Activated CD8-positive, alpha-beta memory T cell treated with anti-CD3 and anti-CD28 coated beads for 36 hours (primary cell): ENCODE results near the gene AMBRA1. TPM values are rescaled to one million over a fixed set of nuclear protein-coding genes. Genes with fewer than 3 reads are reported as not detected.

ENCODE experiments used
- CTCF ChIA-PET: fragments of 350-600 bp; sonication (Branson Sonifier 250); formaldehyde crosslinking; loops from one replicate; lab custom pipeline; 2021; ENCODE audit warnings: antibody characterized with exemption; lab: Charles Lee
- POLR2A ChIA-PET: fragments of 350-600 bp; sonication (Branson Sonifier 250); formaldehyde crosslinking; loops from one replicate; lab custom pipeline; 2021; ENCODE audit warnings: antibody characterized with exemption; lab: Charles Lee
- total RNA-seq, 2 experiments: library from RNA; stranded (reverse); gene quantifications; one replicate each; pipeline ENCODE4 v1.2.3, GENCODE V29; 2021

Gene AMBRA1
- total RNA-seq, 2 experiments from 2014 or later: 28.7 to 28.9 TPM

DNA sequence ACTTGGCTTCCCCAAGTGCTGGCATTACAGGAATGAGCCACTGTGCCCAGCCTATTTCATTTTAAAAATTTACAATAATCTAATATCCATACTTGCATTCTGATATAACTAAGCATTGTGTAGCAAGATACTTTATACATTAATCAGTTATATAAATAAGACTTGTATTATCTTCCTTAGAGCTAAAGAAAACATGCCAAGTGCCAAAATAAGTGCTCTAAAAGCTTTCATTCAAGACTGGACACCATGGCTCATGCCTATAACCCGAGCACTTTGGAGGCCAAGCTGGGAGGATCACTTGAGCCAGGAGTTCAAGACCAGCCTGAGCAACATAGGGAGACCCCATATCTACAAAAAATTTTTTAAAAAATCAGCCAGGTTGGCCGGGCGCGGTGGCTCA lies 123.9 kb downstream of the AMBRA1 start:
- POLR2A ChIA-PET: no interaction called here
- CTCF ChIA-PET: no interaction called here

DNA sequence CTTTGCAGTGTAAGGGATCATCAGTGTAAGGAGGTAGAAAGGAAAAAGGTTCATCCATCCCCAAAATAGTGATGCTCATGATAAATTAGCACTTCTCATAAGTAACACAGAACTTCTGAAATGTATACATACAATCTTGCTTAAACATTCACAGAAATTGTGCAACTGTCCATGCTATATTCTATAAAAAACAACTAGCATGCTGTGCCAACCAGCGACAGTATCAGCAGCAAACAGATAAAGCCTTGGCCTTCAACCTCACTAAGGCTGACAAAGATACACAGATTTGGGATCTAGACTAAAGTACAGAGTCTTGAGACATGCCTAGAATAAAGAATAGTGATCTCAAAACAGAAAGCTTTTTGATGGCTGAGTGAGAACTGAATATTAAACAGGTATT lies 128.1 kb downstream of the AMBRA1 start:
- CTCF ChIA-PET: no interaction called here

DNA sequence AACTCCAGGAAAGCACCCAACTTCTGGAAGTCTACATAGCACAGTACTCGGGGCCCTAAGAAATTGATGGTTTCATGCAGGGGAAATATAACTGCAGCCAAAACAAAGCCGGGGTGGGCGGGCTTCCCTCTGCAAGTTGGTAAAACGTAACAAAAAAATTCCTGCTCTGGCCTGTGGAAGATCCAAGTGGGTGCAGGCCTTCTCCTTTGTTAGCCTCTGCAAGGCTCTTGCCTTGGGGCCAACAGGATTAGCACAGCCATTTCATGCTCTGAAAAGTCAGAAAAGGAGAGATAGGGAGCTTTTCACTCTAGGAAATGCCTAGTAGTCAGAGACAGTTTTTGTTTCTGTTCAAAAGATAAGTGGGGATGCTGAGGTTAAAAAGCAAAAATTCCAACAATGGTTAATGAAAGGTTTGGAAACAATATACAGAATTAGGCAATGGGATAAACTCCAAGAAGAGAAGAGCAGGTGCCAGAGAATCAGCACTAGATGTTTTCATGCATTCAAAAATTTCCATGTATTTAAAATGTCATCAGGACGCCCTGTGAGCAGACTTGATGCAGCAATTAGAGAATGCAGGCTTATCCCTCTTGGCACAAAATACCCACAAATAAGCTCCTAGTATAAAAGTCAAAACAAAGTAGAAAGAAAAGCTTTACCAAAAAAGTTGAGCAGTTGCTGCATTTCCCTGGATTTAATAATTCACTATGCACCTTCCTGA lies 130.0 kb downstream of the AMBRA1 start:
- CTCF ChIA-PET: interaction anchor here (1.0 kb wide), 1 partner anchor 154 kb away, joined by 3 read pairs; no protein-coding TSS in a partner anchor
- POLR2A ChIA-PET: no interaction called here

More for the DNA sequence above, 128.1 kb downstream of the AMBRA1 start:
- POLR2A ChIA-PET: no interaction called here

DNA sequence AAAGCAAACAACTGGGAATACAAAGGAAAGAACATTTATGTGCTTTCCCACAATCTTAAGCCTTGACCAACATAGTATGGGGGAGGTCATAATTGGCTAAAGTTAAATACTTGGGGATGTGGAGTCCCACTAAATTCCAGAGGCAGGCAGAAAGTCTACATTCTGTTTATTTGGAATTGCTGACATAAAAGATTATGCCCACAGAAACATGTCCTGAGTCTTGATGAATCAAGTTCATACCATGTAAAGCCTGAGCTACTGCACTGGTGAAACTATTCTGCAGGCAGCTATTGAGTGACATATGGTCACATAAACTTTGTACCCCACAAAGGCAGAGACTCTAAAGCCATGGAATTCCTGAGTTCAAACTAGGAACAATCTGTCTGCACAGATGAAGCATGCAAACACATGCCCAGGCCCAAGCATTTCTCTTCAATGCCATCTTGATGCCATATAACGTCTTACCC lies 132.3 kb downstream of the AMBRA1 start:
- POLR2A ChIA-PET: no interaction called here
- CTCF ChIA-PET: no interaction called here

DNA sequence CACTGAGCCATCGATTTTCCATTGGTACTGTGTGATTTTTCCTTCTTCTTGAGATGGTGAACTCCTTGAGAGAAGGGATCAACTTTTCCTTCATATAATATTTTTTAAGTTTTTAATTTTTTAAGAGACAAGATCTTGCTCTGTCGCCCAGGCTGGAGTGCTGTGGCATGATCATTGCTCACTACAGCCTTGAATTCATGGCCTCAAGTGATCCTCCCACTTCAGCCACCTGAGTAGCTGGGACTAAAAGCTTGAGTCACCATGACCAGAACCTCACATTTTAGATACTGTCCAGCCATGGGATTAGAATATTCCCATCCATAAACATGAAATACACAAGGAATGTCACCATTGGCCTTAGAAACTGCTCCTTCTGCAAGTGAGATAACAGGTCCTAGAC lies 135.3 kb downstream of the AMBRA1 start:
- ChIA-PET POLR2A (no interaction called here), CTCF (no interaction called here)

DNA sequence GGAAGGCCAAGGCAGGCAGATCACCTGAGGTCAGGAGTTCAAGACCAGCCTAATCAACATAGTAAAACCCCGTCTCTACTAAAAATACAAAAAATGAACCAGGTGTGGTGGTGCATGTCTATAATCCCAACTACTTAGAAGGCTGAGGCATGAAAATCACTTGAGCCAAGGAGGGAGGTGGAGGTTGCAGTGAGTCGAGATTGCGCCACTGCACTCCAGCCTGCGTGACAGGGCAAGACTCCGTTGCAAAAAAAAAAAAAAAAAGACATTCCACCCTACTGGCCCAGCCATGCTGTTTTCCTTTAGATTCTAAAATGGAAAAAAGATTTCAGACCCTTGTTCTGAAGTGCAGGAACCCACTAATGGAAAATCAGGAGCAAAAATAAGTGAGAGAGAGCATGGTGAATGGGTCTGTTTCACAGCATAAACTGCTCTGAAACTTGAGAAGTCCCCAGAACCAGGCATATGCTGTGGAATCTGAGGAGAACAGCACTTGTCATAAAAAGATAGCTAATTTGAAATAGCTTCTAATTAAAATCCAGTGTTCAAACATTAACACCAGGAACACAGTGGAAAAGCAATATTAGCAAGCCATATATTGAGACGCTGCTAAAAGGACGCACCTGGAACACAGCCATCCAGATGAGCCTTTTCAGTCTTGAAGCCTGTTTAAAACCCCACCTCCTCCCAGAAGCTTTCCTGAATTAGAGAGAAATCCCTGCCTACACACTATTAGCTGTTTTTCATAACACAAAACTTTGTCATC lies 136.0 kb downstream of the AMBRA1 start:
- CTCF ChIA-PET: no interaction called here
- POLR2A ChIA-PET: no interaction called here

DNA sequence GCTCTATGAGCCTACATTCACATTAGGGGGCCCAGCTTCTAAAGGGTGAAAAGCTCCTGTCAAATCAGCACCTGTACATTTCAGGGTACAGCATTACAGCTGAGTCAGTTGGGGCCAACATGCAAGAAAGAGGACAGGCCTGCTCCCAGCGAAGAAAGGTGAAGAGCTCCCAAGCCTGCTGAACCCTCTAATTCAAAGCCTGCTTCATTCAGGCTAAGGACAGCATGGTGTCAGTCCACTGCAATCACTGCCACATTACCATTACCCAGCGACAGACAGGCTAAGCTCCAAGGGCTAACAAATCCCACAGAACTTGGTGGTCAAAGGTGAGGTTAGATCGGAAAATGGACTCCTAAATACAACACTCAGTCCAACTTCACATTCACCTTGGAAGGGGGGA lies 136.8 kb downstream of the AMBRA1 start:
- ChIA-PET POLR2A (no interaction called here), CTCF (interaction anchor here (0.9 kb wide), 1 partner anchor 62 kb away, joined by 4 read pairs; no protein-coding TSS in a partner anchor)

DNA sequence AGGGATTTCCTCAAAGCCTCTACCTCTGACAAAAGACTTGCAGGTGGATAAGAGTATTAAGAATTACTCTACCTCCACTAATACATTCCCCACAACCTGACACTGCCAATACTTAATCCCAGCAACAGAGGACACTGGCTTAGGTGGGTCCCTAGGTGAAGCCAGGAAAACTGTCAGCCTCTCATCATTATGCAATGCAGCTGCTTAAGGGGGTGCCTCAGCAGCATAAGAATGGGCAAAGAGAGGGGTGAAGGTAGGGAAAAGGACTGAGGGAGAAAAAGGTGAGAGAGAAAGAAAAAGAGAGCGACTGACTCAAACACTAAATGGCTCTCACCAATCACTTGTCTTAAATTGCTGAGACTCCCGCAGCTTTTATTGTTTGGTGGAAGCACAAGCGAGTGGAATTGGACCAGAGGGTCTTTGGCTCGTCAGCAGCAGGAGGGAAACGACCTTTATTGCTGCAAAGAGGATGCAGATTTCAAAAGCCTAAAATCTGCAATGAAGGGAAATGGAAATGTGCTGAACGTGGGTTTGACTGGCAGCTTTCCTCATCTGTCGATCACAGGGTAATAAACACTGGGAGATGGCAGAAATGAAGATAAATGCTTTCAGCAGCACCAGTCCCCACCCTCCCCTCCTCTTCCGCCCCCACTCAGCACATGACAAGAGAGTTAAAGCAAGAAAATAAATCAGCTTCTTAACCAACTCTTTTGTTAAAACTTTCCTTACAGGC lies 137.4 kb downstream of the AMBRA1 start:
- ChIA-PET POLR2A (no interaction called here), CTCF (interaction anchor here (0.9 kb wide), 1 partner anchor 63 kb away, joined by 4 read pairs; no protein-coding TSS in a partner anchor)

DNA sequence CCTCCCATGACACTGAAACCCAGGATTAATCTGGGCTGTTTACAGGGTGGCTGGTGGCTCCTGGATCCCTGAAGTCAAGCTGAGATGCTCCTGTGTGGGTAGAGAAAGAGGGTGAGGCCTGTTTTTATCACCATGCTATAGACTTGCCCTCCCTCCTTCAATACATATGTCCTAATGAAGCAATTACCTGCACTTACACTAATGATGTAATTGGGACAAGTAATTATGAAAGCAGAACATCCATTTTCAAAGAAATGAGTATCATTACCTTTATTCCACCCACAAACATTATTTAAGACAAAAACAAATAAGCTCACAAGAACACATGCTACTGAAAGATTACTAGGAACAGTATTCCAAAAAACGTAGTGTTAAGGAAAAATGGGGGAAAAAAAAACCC lies 138.0 kb downstream of the AMBRA1 start:
- POLR2A ChIA-PET: no interaction called here
- CTCF ChIA-PET: interaction anchor here (0.5 to 0.9 kb wide), 2 partner anchors 63 to 186 kb away, joined by 3 to 4 read pairs; no protein-coding TSS in a partner anchor

DNA sequence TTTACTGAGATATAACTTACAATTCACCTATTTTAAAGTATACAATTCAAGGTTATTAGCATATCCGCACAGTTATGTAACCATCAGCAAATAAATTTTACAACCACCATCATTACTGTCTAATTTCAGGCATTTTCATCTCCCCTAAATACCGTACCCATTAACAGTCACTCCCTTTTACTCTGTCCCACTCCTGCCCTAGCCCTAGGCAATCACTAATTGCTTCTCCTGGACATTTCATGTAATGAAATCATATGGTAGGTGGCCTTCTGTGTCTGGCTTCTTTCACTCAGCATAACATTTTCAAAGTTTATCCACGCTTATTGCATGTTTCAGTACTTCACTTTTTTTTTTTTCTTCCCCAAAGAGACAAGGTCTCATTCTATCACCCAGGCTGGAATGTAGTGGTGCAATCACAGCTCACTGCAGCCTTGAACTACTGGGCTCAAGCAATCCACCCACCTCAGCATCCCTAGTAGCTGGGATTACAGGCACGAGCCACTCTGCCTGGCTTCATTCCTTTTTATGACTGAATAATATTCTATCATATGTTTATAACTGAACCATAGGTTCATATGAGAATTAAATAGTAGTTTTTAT lies 140.8 kb downstream of the AMBRA1 start:
- CTCF ChIA-PET: no interaction called here
- POLR2A ChIA-PET: no interaction called here

DNA sequence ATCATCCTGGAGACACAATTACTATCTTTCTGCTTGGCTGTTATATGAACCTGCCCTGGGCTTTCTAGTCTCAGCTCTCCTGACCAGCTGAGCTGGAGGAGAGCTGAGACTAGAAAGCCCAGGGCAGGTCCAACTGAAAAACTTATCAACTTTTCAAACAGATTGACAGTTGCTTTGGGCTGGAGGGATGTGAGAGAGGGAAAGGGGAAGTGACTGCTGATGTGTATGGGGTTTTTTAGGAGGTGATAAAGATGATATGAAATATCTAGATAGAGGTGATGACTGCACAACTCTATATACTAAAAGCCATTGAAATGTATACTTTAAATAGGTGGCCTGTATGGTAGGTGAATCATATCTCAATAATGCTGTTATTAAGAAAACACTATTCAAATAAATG lies 142.1 kb downstream of the AMBRA1 start:
- POLR2A ChIA-PET: no interaction called here
- CTCF ChIA-PET: no interaction called here

DNA sequence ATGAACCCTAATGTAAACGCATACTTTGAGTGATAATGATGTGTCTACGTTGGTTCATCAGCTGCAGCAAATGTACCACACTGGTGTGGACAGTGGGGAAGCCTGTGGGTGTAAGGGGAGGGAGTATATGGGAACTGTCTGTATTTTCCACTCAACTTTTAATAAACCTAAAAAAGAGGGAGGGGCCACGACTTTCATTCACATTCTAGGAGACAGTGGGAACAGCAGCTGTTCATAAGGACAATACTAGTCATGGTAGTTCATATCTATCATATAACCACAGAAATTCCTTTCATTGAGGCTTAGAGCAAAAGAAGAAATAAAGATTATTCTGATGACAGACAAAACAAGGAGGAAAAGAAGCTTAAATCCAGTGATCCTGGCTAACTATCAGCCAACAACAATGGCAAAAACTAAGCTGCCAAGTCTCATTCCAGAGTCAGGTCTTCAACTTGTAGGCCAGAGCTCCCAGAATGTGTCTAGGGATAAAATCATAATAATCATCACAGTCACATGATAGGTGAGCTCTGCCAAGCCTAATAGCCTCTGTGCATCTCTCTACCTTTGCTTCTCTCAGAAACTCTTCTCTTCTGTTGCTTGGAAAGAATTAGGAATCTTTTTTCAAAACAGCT lies 142.9 kb downstream of the AMBRA1 start:
- POLR2A ChIA-PET: no interaction called here
- CTCF ChIA-PET: no interaction called here

DNA sequence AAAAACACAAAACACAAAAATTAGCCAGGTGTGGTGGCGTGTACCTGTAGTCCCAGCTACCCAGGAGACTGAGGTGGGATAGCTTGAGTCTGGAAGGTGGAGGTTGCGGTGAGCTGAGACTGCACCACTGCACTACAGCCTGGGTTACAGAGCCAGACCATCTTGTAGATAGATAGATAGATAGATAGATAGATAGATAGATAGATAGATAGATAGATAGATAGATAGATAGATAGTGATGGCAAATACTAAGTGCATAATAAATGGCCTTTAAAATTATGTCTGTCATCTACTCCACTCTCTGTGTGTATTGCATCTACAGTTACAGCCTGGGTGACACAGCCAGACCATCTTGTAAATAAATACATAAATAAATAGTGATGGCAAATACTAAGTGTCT lies 146.3 kb downstream of the AMBRA1 start:
- CTCF ChIA-PET: no interaction called here
- POLR2A ChIA-PET: no interaction called here

DNA sequence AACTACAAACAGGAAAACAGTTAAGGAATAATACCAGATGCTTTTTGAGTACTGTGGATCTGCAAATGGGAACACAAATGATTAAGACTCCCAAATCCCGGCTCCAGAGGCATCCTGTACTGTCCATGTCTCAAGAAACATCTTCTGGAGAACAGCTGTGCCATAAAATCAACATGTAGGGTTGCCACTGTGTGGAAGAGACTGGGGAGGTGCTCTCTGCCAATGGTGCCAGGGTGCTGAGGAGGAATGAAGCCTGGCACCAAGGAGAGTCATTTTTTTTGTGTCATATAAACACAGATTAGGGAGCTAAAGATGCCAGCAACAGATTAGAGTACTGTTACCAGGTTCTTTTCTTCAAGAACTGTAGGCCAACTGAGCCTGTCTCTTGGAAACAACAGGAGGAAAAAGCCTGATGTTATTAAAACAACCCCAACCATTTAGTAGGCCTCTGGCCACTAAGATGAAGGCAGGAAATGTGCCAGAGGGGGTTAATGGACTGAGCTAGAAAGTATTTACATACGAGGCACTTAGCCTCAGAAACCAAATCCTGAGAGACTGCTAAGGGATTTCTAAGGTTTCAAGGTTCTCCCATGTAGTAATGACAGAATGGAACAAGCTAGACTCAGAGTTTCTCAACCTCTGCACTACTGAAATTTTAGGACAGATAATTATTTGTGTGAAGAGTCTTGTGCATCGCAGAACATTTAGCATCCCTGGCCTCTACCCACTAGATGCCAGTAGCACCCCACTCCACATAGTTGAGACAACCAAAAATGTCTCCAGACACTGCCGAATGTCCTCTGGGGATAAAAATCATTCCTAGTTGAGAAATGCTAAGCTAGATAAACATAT lies 147.7 kb downstream of the AMBRA1 start:
- ChIA-PET POLR2A (no interaction called here), CTCF (interaction anchor here (1.1 kb wide), 1 partner anchor 172 kb away, joined by 3 read pairs; no protein-coding TSS in a partner anchor)

DNA sequence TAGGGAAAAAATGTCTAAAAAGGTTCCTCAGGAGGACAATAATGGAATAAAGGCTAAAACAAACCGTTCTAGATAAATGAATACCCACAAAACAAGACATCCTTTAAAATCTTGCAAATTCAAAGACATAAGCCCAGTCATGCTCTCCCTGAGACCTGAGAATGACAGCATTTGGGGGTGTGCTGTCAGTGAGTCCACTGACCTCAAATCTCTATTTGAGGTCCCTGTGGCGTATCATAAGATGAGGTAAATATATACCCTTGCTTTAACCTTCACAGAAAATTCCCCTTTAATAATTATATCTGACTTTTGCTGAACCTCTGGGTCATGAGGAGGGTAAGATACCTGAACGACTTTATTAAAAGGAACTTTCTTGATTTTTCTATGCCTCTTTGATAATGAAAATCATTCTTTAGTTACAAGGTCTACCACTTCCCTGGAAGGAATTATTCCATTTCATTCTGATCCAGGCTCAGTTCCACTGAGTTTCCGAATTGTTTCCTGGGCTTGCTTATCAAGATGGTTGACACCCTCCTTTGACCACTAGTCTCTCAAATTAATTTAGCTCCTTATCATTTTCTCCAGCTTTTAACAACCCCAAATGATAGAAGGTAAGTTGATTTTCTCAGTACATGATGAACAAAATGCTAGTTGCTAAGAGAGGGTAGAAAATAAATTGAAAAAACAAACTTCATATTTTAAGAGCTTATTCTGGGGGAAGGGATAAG lies 148.5 kb downstream of the AMBRA1 start:
- ChIA-PET CTCF (interaction anchor here (1.1 kb wide), 1 partner anchor 173 kb away, joined by 3 read pairs; no protein-coding TSS in a partner anchor), POLR2A (no interaction called here)

DNA sequence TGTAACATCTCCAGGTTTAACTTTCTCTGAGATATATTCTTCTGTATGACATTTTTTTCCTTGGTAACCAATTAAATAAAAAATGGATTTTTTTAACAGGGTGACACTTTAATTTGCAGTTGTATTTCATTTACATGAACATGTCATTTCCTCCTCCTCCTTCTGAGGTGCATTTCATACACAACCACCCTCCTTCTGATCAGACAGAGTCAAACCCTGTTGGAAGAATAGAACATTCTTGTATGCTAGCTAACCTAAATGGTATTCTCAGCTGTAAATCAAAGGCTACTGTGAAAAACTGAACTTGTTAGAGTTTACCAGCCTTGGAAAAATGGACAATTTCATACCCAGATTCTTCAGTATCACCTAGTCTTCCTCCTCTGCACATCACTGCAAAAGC lies 149.5 kb downstream of the AMBRA1 start:
- POLR2A ChIA-PET: no interaction called here
- CTCF ChIA-PET: no interaction called here

DNA sequence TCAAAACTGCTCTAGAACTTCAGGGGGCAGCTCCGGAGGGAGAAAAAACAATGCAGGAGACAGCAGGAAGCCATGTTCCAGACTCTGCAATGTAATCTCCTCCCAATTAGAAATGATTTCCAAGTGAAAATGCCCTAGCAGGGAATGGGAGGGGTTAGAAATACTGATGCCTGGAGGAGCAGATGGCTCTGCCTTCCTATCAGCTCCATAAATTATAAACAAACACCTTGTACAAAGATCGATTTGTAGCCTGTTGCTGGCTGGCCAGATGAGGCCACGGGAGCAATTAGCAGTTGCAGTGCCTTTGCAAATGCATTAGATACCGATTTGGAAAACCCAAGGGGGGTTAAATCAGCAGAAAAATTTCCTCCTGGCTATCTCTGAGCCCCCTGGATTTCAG lies 155.6 kb downstream of the AMBRA1 start:
- POLR2A ChIA-PET: no interaction called here
- CTCF ChIA-PET: no interaction called here
